IMR-90 (cell line): ENCODE results near the gene GRIK5. TPM values are rescaled to one million over a fixed set of nuclear protein-coding genes. Genes with fewer than 3 reads are reported as not detected.

ENCODE experiments used
- ATAC-seq: fragments of 200-7000 bp; cut with Tn5 transposase; 2 replicates; pipeline ENCODE4 v1.9.1; 2020; ENCODE audit warnings: low read depth, mild to moderate bottlenecking, moderate library complexity
- BruUV-seq: library from RNA; stranded (reverse); fragments of 400-500 nt; replicated peaks from 2 replicates; lab custom pipeline; 2021; lab: Mats Ljungman, UMichigan
- CTCF ChIA-PET: fragments of 300-600 bp; formaldehyde crosslinking; extraction: SDS; loops from one replicate; lab custom pipeline; 2021; ENCODE audit warnings: antibody characterized with exemption; lab: Yijun Ruan, JAX
- POLR2A ChIA-PET: fragments of 300-600 bp; sonication (Branson Sonifier 250); formaldehyde crosslinking; loops from one replicate; lab custom pipeline; 2022; ENCODE audit warnings: antibody characterized with exemption; ENCODE audit not compliant: unreplicated experiment; lab: Charles Lee
- DNase-seq: peaks from one replicate; pipeline ENCODE4 v3.0.0; 2013
- H2AFZ ChIP-seq: replicated peaks from 2 replicates; pipeline ENCODE3; 2013; ENCODE audit warnings: low read length, mild to moderate bottlenecking; ENCODE audit not compliant: poor library complexity
- H2AK5ac ChIP-seq: 2 replicates; pipeline ENCODE4 v1.6.1; 2013; ENCODE audit warnings: low read depth, low read length, inconsistent platforms
- H2AK9ac ChIP-seq: replicated peaks from 2 replicates; pipeline ENCODE3; 2013; ENCODE audit warnings: mild to moderate bottlenecking, low read depth, low read length, moderate library complexity; ENCODE audit not compliant: poor library complexity
- H2BK120ac ChIP-seq: 2 replicates; pipeline ENCODE4 v1.6.1; 2013; ENCODE audit warnings: low read depth, low read length, inconsistent platforms
- H2BK15ac ChIP-seq: 3 replicates; pipeline ENCODE4 v1.6.1; 2013; ENCODE audit warnings: low read depth, low read length, inconsistent platforms
- H2BK20ac ChIP-seq: 2 replicates; pipeline ENCODE4 v1.6.1; 2013; ENCODE audit warnings: low read depth, mild to moderate bottlenecking, inconsistent platforms, low read length, moderate library complexity
- H2BK5ac ChIP-seq: 2 replicates; pipeline ENCODE4 v1.6.1; 2013; ENCODE audit warnings: mild to moderate bottlenecking, low read depth, low read length, inconsistent platforms; ENCODE audit not compliant: poor library complexity, severe bottlenecking
- H3K14ac ChIP-seq: replicated peaks from 2 replicates; pipeline ENCODE4 v1.6.1; 2013; ENCODE audit warnings: low read depth, low read length, inconsistent platforms
- H3K18ac ChIP-seq: 2 replicates; pipeline ENCODE4 v1.6.1; 2013; ENCODE audit warnings: low read depth, low read length, control low read depth
- H3K23ac ChIP-seq: 2 replicates; pipeline ENCODE4 v1.6.1; 2013; ENCODE audit warnings: low read depth, low read length, inconsistent platforms
- H3K27ac ChIP-seq: 2 replicates; pipeline ENCODE4 v1.5.1; 2013; ENCODE audit warnings: mild to moderate bottlenecking, control low read depth, low read length; ENCODE audit not compliant: insufficient read depth
- H3K27me3 ChIP-seq: 2 replicates; pipeline ENCODE4 v1.6.1; 2013; ENCODE audit warnings: low read length; ENCODE audit not compliant: control insufficient read depth, insufficient read depth
- H3K36me3 ChIP-seq: 2 replicates; pipeline ENCODE4 v1.6.1; 2013; ENCODE audit warnings: low read length, mixed read lengths; ENCODE audit not compliant: control insufficient read depth, insufficient read depth
- H3K4ac ChIP-seq: 2 replicates; pipeline ENCODE4 v1.6.1; 2013; ENCODE audit warnings: low read depth, low read length, inconsistent platforms
- H3K4me1 ChIP-seq: 2 replicates; pipeline ENCODE4 v1.6.1; 2013; ENCODE audit warnings: low read length, mixed read lengths; ENCODE audit not compliant: control insufficient read depth, insufficient read depth
- H3K4me2 ChIP-seq: 2 replicates; pipeline ENCODE4 v1.6.1; 2013; ENCODE audit warnings: low read depth, mild to moderate bottlenecking, control low read depth, low read length, moderate library complexity
- H3K4me3 ChIP-seq: 2 replicates; pipeline ENCODE4 v1.5.1; 2013; ENCODE audit warnings: low read depth, mild to moderate bottlenecking, control low read depth, low read length, moderate library complexity; ENCODE audit not compliant: insufficient read depth
- H3K56ac ChIP-seq: 2 replicates; pipeline ENCODE4 v1.6.1; 2013; ENCODE audit warnings: low read length, inconsistent platforms; ENCODE audit not compliant: insufficient read depth; ENCODE audit errors: extremely low read depth
- H3K79me1 ChIP-seq, 2 experiments: 2 replicates each; pipeline ENCODE4 v1.6.1; 2013; ENCODE audit warnings: low read length in 2 of 2, inconsistent platforms in 1 of 2, low read depth in 1 of 2
- H3K9ac ChIP-seq: 2 replicates; pipeline ENCODE4 v1.6.1; 2013; ENCODE audit warnings: low read depth, low read length, control low read depth
- H3K9me1 ChIP-seq: 2 replicates; pipeline ENCODE4 v1.6.1; 2013; ENCODE audit warnings: low read length, inconsistent platforms; ENCODE audit not compliant: insufficient read depth
- H3K9me3 ChIP-seq: 2 replicates; pipeline ENCODE4 v1.6.1; 2013; ENCODE audit warnings: low read length; ENCODE audit not compliant: control insufficient read depth, insufficient read depth
- H4K20me1 ChIP-seq: 2 replicates; pipeline ENCODE4 v1.6.1; 2013; ENCODE audit warnings: low read length, inconsistent platforms; ENCODE audit not compliant: insufficient read depth
- H4K5ac ChIP-seq: 2 replicates; pipeline ENCODE4 v1.6.1; 2013; ENCODE audit warnings: mild to moderate bottlenecking, low read depth, low read length, control low read depth
- H4K8ac ChIP-seq, 2 experiments: 2 replicates each; pipeline ENCODE4 v1.6.1; 2013; ENCODE audit warnings: low read depth in 2 of 2, low read length in 2 of 2, control low read depth in 1 of 2, inconsistent platforms in 1 of 2
- H4K91ac ChIP-seq: 2 replicates; pipeline ENCODE4 v1.6.1; 2013; ENCODE audit warnings: low read depth, low read length, inconsistent platforms; ENCODE audit not compliant: insufficient read depth
- CHD1 ChIP-seq: IDR thresholded peaks from 2 replicates; pipeline ENCODE4 v1.6.1; 2012; ENCODE audit warnings: low read depth, low read length, improper control_type of control experiment
- CTCF ChIP-seq: conservative IDR thresholded peaks from 2 replicates; pipeline ENCODE4 v1.5.1; 2012; ENCODE audit warnings: mild to moderate bottlenecking, low read depth, low read length, improper control_type of control experiment
- FOS ChIP-seq: fragments of 150-350 bp; IDR thresholded peaks from 2 replicates; pipeline ENCODE4 v1.6.1; 2016; ENCODE audit warnings: low read depth, low read length
- MAFK ChIP-seq: IDR thresholded peaks from 2 replicates; pipeline ENCODE4 v1.6.1; 2012; ENCODE audit warnings: low read depth, low read length, improper control_type of control experiment
- NFE2L2 ChIP-seq: fragments of 150-350 bp; IDR thresholded peaks from 2 replicates; pipeline ENCODE4 v1.6.1; 2016; ENCODE audit warnings: low read depth, mild to moderate bottlenecking, low read length
- RAD21 ChIP-seq: IDR thresholded peaks from 2 replicates; pipeline ENCODE4 v1.6.1; 2012; ENCODE audit warnings: low read length, improper control_type of control experiment
- SMC3 ChIP-seq: fragments of 150-350 bp; IDR thresholded peaks from 2 replicates; pipeline ENCODE4 v1.6.1; 2016; ENCODE audit warnings: low read depth, mild to moderate bottlenecking, antibody characterized with exemption, low read length, moderate library complexity
- WGBS, 2 experiments: methylation state at CpG; one replicate each; pipeline versions ENCODE4 v1.1.5 to v1.1.7; 2013; ENCODE audit warnings: missing lambda C conversion rate in 2 of 2; ENCODE audit not compliant: insufficient read length in 1 of 2; ENCODE audit errors: extremely low coverage in 2 of 2; 5-methylcytosine and 5-hydroxymethylcytosine counted together
- dilution Hi-C: fragments of 300-500 bp; cut with HindIII; formaldehyde crosslinking; loops from one replicate; pipeline ENCODE4 v1.14.3; 2018; ENCODE audit warnings: low sequenced_read_pairs; ENCODE audit not compliant: unreplicated experiment
- in situ Hi-C: fragments of 300-500 bp; cut with MboI; formaldehyde crosslinking; loops from 3 replicates; pipeline ENCODE4 v1.14.3; 2019; ENCODE audit warnings: low sequenced_read_pairs, inconsistent platforms, mixed read lengths
- intact Hi-C: fragments of 100-400 bp; cut with micrococcal nuclease; formaldehyde crosslinking; loops from 2 replicates; pipeline ENCODE4 v1.10.0; 2022
- polyA plus RNA-seq, 3 experiments: library from polyadenylated mRNA; depleted of rRNA; stranded (reverse); fragments of >200 nt; gene quantifications; 2 replicates each; pipeline ENCODE4 v1.2.3, GENCODE V29; 2012; ENCODE audit warnings: low replicate concordance in 1 of 3
- total RNA-seq: library from RNA; depleted of rRNA; stranded (reverse); fragments of >200 nt; gene quantifications from 2 replicates; pipeline ENCODE4 v1.2.3, GENCODE V29; 2012

The GRIK5 gene
- total and polyA plus RNA-seq, 2 of the 4 experiments (the other 2 are of a cell fraction), result 0.10 TPM; not detected in 1

- Histone ChIP-seq H3K56ac (no peak overlapping the region), H3K9me1 (peaks cover 2% of the 10 kb centered on the region; the same call in 1 of the 2 replicates), H3K18ac (no peak overlapping the region), H3K4ac (no peak overlapping the region), H2AK5ac (no peak overlapping the region), H3K27me3 (peaks cover 34% of the 10 kb centered on the region), H3K4me2 (no peak overlapping the region), H3K9me3 (no peaks in the 10 kb centered on the region), H3K36me3 (no peaks in the 10 kb centered on the region), H2AK9ac (no peak overlapping the region), H2BK20ac (no peak overlapping the region), H2AFZ (no peak overlapping the region), H4K91ac (no peak overlapping the region), H4K20me1 (no peaks in the 10 kb centered on the region; the same call in 1 of the 2 replicates), H3K4me3 (no peak overlapping the region), H3K27ac (no peak overlapping the region), H2BK5ac (no peak overlapping the region), H2BK15ac (no peak overlapping the region), H3K9ac (no peak overlapping the region), H3K79me1 (no peaks in the 10 kb centered on the region), H3K23ac (no peak overlapping the region), H4K8ac (no peak overlapping the region), H3K4me1 (peaks cover 3% of the 10 kb centered on the region; the same call in 1 of the 2 replicates), H3K14ac (no peak overlapping the region), H2BK120ac (no peak overlapping the region), H4K5ac (no peak overlapping the region)
- in situ Hi-C loops (no loop called here), intact Hi-C loops (no loop called here), dilution Hi-C loops (no loop called here)
- DNase-seq (no peak), ATAC-seq (no peak)
- TF ChIP-seq SMC3 (no peak), NFE2L2 (no peak), CHD1 (no peak), CTCF (no peak), MAFK (no peak), FOS (no peak), RAD21 (no peak)
- no TSS peak for BruUV-seq
- WGBS, 2 experiments, result 83% methylated on average over 9 of the region's 13 CpGs; no CpG with 5 or more reads in 1 of the 2 experiments
- ChIA-PET CTCF (interaction anchor here (0.6 kb wide), 1 partner anchor 10 kb away, joined by 4 read pairs; no protein-coding TSS in a partner anchor), POLR2A (no interaction called here)
These were observed 63.4 kb downstream of the GRIK5 start for GRCh38 chr19:42006569-42006968.
